ENCODE data around the gene FFAR4. TPM values are rescaled to one million over a fixed set of nuclear protein-coding genes. Genes with fewer than 3 reads are reported as not detected.

FFAR4 gene
- total RNA-seq, 1 donor from 2014 or later, result 0.04 TPM

GRCh38 chr10:93548376-93549071 lies 17.9 kb upstream of the FFAR4 start:
- no peaks in the 10 kb centered on the region for H3K36me3 Mint-ChIP-seq
- TF ChIP-seq CTCF (IDR thresholded peaks at IDR 0.05) (no peak), EZH2 (IDR thresholded peaks at IDR 0.05) (no peak), EZH2phosphoT487 (IDR thresholded peaks at IDR 0.05) (no peak)
- H3K27ac Mint-ChIP-seq, result no peak overlapping the region
- Histone ChIP-seq H3K79me2 (ENCODE audit: low read depth) (no peaks in the 10 kb centered on the region), H3K27ac (no peak overlapping the region), H2AFZ (replicated peaks) (no peak overlapping the region), H3K4me1 (no peaks in the 10 kb centered on the region), H3K4me3 (no peak overlapping the region), H3K9me3 (ENCODE audit: low read depth) (no peaks in the 10 kb centered on the region), H3F3A (ENCODE audit: low read depth) (no peaks in the 10 kb centered on the region), H3K36me3 (no peaks in the 10 kb centered on the region), H3K9ac (no peak overlapping the region), H3K27me3 (no peaks in the 10 kb centered on the region), H3K4me2 (no peak overlapping the region), H4K20me1 (ENCODE audit: low read depth) (no peaks in the 10 kb centered on the region)
- no peak overlapping the region for H3K4me3 Mint-ChIP-seq
- peaks cover 2% of the 10 kb centered on the region for H3K4me1 Mint-ChIP-seq
- peaks cover 7% of the 10 kb centered on the region for H3K27me3 Mint-ChIP-seq (ENCODE audit: insufficient read depth, low read depth)
- DNase-seq (ENCODE audit: low spot score), result no peak
- H3K9me3 Mint-ChIP-seq, result no peaks in the 10 kb centered on the region

- no peak overlapping the region for H2AFZ ChIP-seq (replicated peaks)
- TF ChIP-seq EZH2 (IDR thresholded peaks at IDR 0.05) (no peak), CTCF (IDR thresholded peaks at IDR 0.05) (no peak), EZH2phosphoT487 (IDR thresholded peaks at IDR 0.05) (no peak)
- H3K79me2 ChIP-seq (ENCODE audit: low read depth), result no peaks in the 10 kb centered on the region
- no peaks in the 10 kb centered on the region for H3K9me3 ChIP-seq (ENCODE audit: low read depth)
- peaks cover 12% of the 10 kb centered on the region for H3K4me1 Mint-ChIP-seq
- no peak for DNase-seq (ENCODE audit: low spot score)
- no peak overlapping the region for H3K9ac ChIP-seq
- H4K20me1 ChIP-seq (ENCODE audit: low read depth), result no peaks in the 10 kb centered on the region
- no peak overlapping the region for H3K27ac ChIP-seq
- no peak overlapping the region for H3K4me3 ChIP-seq
- no peaks in the 10 kb centered on the region for H3K9me3 Mint-ChIP-seq
- no peak overlapping the region for H3K4me3 Mint-ChIP-seq
- H3F3A ChIP-seq (ENCODE audit: low read depth), result peaks cover 4% of the 10 kb centered on the region
- H3K36me3 Mint-ChIP-seq, result no peaks in the 10 kb centered on the region
- H3K27ac Mint-ChIP-seq, result no peak overlapping the region
- peaks cover 4% of the 10 kb centered on the region for H3K4me1 ChIP-seq
- no peak overlapping the region for H3K4me2 ChIP-seq
- peaks cover 7% of the 10 kb centered on the region for H3K27me3 Mint-ChIP-seq (ENCODE audit: insufficient read depth, low read depth)
- no peaks in the 10 kb centered on the region for H3K36me3 ChIP-seq
- no peaks in the 10 kb centered on the region for H3K27me3 ChIP-seq
Measured at GRCh38 chr10:93550606-93551005, 15.9 kb upstream of the FFAR4 start.

- H3K27me3 Mint-ChIP-seq (ENCODE audit: insufficient read depth, low read depth), result peaks cover 3% of the 10 kb centered on the region
- Histone ChIP-seq H3K9ac (no peak overlapping the region), H3K4me2 (no peak overlapping the region), H3K4me3 (no peak overlapping the region), H3K36me3 (no peaks in the 10 kb centered on the region), H3K27me3 (no peaks in the 10 kb centered on the region), H3K9me3 (ENCODE audit: low read depth) (no peaks in the 10 kb centered on the region), H3K79me2 (ENCODE audit: low read depth) (no peaks in the 10 kb centered on the region), H2AFZ (replicated peaks) (no peak overlapping the region), H3F3A (ENCODE audit: low read depth) (peaks cover 4% of the 10 kb centered on the region), H3K27ac (no peak overlapping the region), H3K4me1 (peaks cover 4% of the 10 kb centered on the region), H4K20me1 (ENCODE audit: low read depth) (no peaks in the 10 kb centered on the region)
- H3K4me3 Mint-ChIP-seq, result no peak overlapping the region
- TF ChIP-seq EZH2 (IDR thresholded peaks at IDR 0.05) (no peak), CTCF (IDR thresholded peaks at IDR 0.05) (no peak), EZH2phosphoT487 (IDR thresholded peaks at IDR 0.05) (no peak)
- no peaks in the 10 kb centered on the region for H3K36me3 Mint-ChIP-seq
- no peak overlapping the region for H3K27ac Mint-ChIP-seq
- no peaks in the 10 kb centered on the region for H3K9me3 Mint-ChIP-seq
- H3K4me1 Mint-ChIP-seq, result peaks cover 12% of the 10 kb centered on the region
- no peak for DNase-seq (ENCODE audit: low spot score)
Measured at GRCh38 chr10:93552780-93553179, 13.7 kb upstream of the FFAR4 start.
